Endothelial cell of umbilical vein (primary cell): ENCODE data around the gene CFAP61. TPM values are rescaled to one million over a fixed set of nuclear protein-coding genes. Genes with fewer than 3 reads are reported as not detected.

Experiments used
- BruUV-seq: library from RNA; stranded (reverse); fragments of 400-500 nt; replicated peaks from 2 replicates; lab custom pipeline; 2021; lab: Mats Ljungman, UMichigan
- CTCF ChIA-PET: fragments of 300-600, 350-600 bp; sonication (Branson Sonifier 250); formaldehyde crosslinking; loops from one replicate; lab custom pipeline; 2021; ENCODE audit warnings: antibody characterized with exemption, inconsistent platforms; lab: Charles Lee
- POLR2A ChIA-PET: fragments of 300-600, 350-600 bp; sonication (Branson Sonifier 250); formaldehyde crosslinking; loops from one replicate; lab custom pipeline; 2021; ENCODE audit warnings: antibody characterized with exemption, inconsistent platforms; lab: Charles Lee
- DNase-seq: peaks from one replicate; pipeline ENCODE4 v3.0.0-alpha.2; 2011; ENCODE audit warnings: low read depth, low spot score
- FAIRE-seq: peaks from 2 replicates; lab custom pipeline; 2011; peaks lifted over from hg19 to GRCh38; lab: Jason Lieb, UNC
- H2AFZ ChIP-seq: 2 replicates; pipeline ENCODE4 v1.6.0; 2012; ENCODE audit warnings: low read depth, low read length, control low read depth, inconsistent platforms
- H3K27ac ChIP-seq: 2 replicates; pipeline ENCODE4 v1.5.1; 2011; ENCODE audit warnings: low read depth, mild to moderate bottlenecking, control low read depth, low read length, moderate library complexity; ENCODE audit not compliant: insufficient read depth
- H3K27me3 ChIP-seq, 2 experiments: 2 replicates each; pipeline versions ENCODE4 v1.6.0 to v1.6.1; 2011; ENCODE audit warnings: low read length in 2 of 2, mixed read lengths in 1 of 2; ENCODE audit not compliant: control insufficient read depth in 2 of 2, insufficient read depth in 2 of 2
- H3K36me3 ChIP-seq, 2 experiments: 2 replicates in 1 of 2; 3 replicates in 1 of 2; pipeline ENCODE4 v1.5.1; 2011; ENCODE audit warnings: low read length in 2 of 2, mild to moderate bottlenecking in 1 of 2, moderate library complexity in 1 of 2; ENCODE audit not compliant: control insufficient read depth in 2 of 2, insufficient read depth in 2 of 2; ENCODE audit errors: extremely low read depth in 1 of 2
- H3K4me1 ChIP-seq: 3 replicates; pipeline ENCODE4 v1.5.1; 2011; ENCODE audit warnings: mild to moderate bottlenecking, low read length; ENCODE audit not compliant: control insufficient read depth, insufficient read depth; ENCODE audit errors: extremely low read depth
- H3K4me2 ChIP-seq: 2 replicates; pipeline ENCODE4 v1.6.1; 2011; ENCODE audit warnings: low read length, control low read depth, mixed read lengths; ENCODE audit not compliant: insufficient read depth
- H3K4me3 ChIP-seq, 3 experiments: fragments of 200-600 bp in 1 of 3; sonication (generic), shearing (Covaris generic) in 1 of 3; replicated peaks in 1 of 3; 2 replicates each; pipeline ENCODE4 v1.5.1; 2011 to 2016; ENCODE audit warnings: control low read depth in 3 of 3, low read length in 3 of 3, mild to moderate bottlenecking in 2 of 3, inconsistent platforms in 1 of 3, low read depth in 1 of 3, moderate library complexity in 1 of 3; ENCODE audit not compliant: insufficient read depth in 1 of 3
- H3K79me2 ChIP-seq: 2 replicates; pipeline ENCODE4 v1.6.0; 2012; ENCODE audit warnings: low read length, inconsistent platforms; ENCODE audit not compliant: control insufficient read depth, insufficient read depth
- H3K9ac ChIP-seq: replicated peaks from 2 replicates; pipeline ENCODE3; 2011; ENCODE audit warnings: low read length, control low read depth; ENCODE audit not compliant: insufficient read depth; ENCODE audit errors: extremely low read depth
- H3K9me1 ChIP-seq: replicated peaks from 3 replicates; pipeline ENCODE4 v1.6.0; 2011; ENCODE audit warnings: mild to moderate bottlenecking, low read length; ENCODE audit not compliant: control insufficient read depth, insufficient read depth; ENCODE audit errors: extremely low read depth
- H3K9me3 ChIP-seq: replicated peaks from 2 replicates; pipeline ENCODE4 v1.5.1; 2012; ENCODE audit warnings: low read length, inconsistent platforms; ENCODE audit not compliant: control insufficient read depth, insufficient read depth
- H4K20me1 ChIP-seq: replicated peaks from 2 replicates; pipeline ENCODE3; 2011; ENCODE audit warnings: mild to moderate bottlenecking, low read length; ENCODE audit not compliant: control insufficient read depth, insufficient read depth; ENCODE audit errors: extremely low read depth
- EZH2 ChIP-seq: IDR thresholded peaks from 2 replicates; pipeline ENCODE4 v1.6.1; 2012; ENCODE audit warnings: borderline replicate concordance, low read depth, mild to moderate bottlenecking, moderate library complexity, low read length, inconsistent platforms; ENCODE audit not compliant: severe bottlenecking
- FOS ChIP-seq: IDR thresholded peaks from 2 replicates; pipeline ENCODE4 v1.6.1; 2011; ENCODE audit warnings: mild to moderate bottlenecking, low read length, moderate library complexity, borderline replicate concordance; ENCODE audit not compliant: insufficient read depth
- JUN ChIP-seq: IDR thresholded peaks from 2 replicates; pipeline ENCODE4 v1.6.1; 2011; ENCODE audit warnings: borderline replicate concordance, low read depth; ENCODE audit not compliant: insufficient read length, insufficient read depth
- MYC ChIP-seq: IDR thresholded peaks from one replicate; pipeline ENCODE4 v1.6.1; 2011; ENCODE audit warnings: mild to moderate bottlenecking, low read depth, low read length
- POLR2A ChIP-seq: IDR thresholded peaks from 2 replicates; pipeline ENCODE4 v1.6.1; 2012; ENCODE audit warnings: low read depth, mild to moderate bottlenecking, control low read depth, low read length
- dilution Hi-C: fragments of 300-500 bp; cut with MboI; formaldehyde crosslinking; loops from one replicate; pipeline ENCODE4 v1.15.0; 2019; ENCODE audit warnings: low sequenced_read_pairs; ENCODE audit not compliant: extremely low pct_ligation_motif_present
- intact Hi-C: fragments of 100-400 bp; cut with micrococcal nuclease; formaldehyde crosslinking; loops from one replicate; pipeline ENCODE4 v1.10.0; 2022
- polyA plus RNA-seq, 4 experiments: library from polyadenylated mRNA; depleted of rRNA in 3 of 4; stranded (reverse) in 3 of 4; unstranded in 1 of 4; fragments of >200 nt; gene quantifications; 2 replicates each; pipeline versions ENCODE4 v1.2.1 to v1.2.3, GENCODE V29; 2011 to 2012; ENCODE audit warnings: missing spikeins in 1 of 4
- total RNA-seq: library from RNA; stranded (reverse); gene quantifications from 2 replicates; pipeline ENCODE4 v1.2.3, GENCODE V29; 2021

The CFAP61 gene
- total and polyA plus RNA-seq, 2 donors (not counting 3 experiments of a cell fraction or from before 2014, with no cell fraction given) = not detected

GRCh38 chr20:20365480-20366161 lies 313.3 kb downstream of the CFAP61 start:
- Histone ChIP-seq H3K36me3 (no peaks in the 10 kb centered on the region), H3K27ac (no peak overlapping the region), H3K9me3 (no peaks in the 10 kb centered on the region), H4K20me1 (no peaks in the 10 kb centered on the region), H3K4me2 (no peak overlapping the region), H3K9ac (no peak overlapping the region), H3K79me2 (no peaks in the 10 kb centered on the region), H3K27me3 (peaks cover 70 to 91% of the 10 kb centered on the region in 2 experiments), H3K4me3 (no peak overlapping the region), H3K4me1 (no peaks in the 10 kb centered on the region), H2AFZ (no peak overlapping the region), H3K9me1 (no peaks in the 10 kb centered on the region)
- ChIA-PET CTCF (no interaction called here), POLR2A (no interaction called here)
- intact Hi-C loops (loop anchor here (10.0 kb wide), 2 partner anchors 49 to 459 kb away; no protein-coding TSS in a partner anchor), dilution Hi-C loops (no loop called here)
- no TSS peak for BruUV-seq
- peak; percentile 1 for TF ChIP-seq EZH2
- no peak for TF ChIP-seq FOS
- no peak for TF ChIP-seq POLR2A
- FAIRE-seq (peak; percentile 4), DNase-seq (no peak)

GRCh38 chr20:20366551-20366875 lies 314.2 kb downstream of the CFAP61 start:
- Histone ChIP-seq H3K9me1 (no peaks in the 10 kb centered on the region), H3K36me3 (no peaks in the 10 kb centered on the region), H2AFZ (no peak overlapping the region), H3K9me3 (no peaks in the 10 kb centered on the region), H3K9ac (no peak overlapping the region), H4K20me1 (no peaks in the 10 kb centered on the region), H3K4me1 (no peaks in the 10 kb centered on the region), H3K27me3 (peaks cover 68 to 91% of the 10 kb centered on the region in 2 experiments), H3K79me2 (no peaks in the 10 kb centered on the region), H3K4me3 (no peak overlapping the region), H3K27ac (no peak overlapping the region), H3K4me2 (no peak overlapping the region)
- DNase-seq = no peak
- dilution Hi-C loops = no loop called here
- BruUV-seq = no TSS peak
- TF ChIP-seq EZH2 = no peak
- TF ChIP-seq FOS = no peak
- no peak for TF ChIP-seq JUN
- TF ChIP-seq MYC = no peak
- intact Hi-C loops = loop anchor here (10.0 kb wide), 2 partner anchors 48 to 458 kb away; no protein-coding TSS in a partner anchor
- ChIA-PET CTCF (no interaction called here), POLR2A (no interaction called here)
- FAIRE-seq = no peak
